H1 (cell line): Measurements from ENCODE around the gene PLBD1. TPM values are rescaled to one million over a fixed set of nuclear protein-coding genes. Genes with fewer than 3 reads are reported as not detected.

Experiments used
- CTCF ChIA-PET: fragments of 300-600 bp; sonication (Branson Sonifier 250); formaldehyde crosslinking; loops from one replicate; lab custom pipeline; 2021; ENCODE audit not compliant: partially characterized antibody; lab: Charles Lee
- POLR2A ChIA-PET: fragments of 300-600 bp; sonication (Branson Sonifier 250); formaldehyde crosslinking; loops from one replicate; lab custom pipeline; 2021; ENCODE audit warnings: inconsistent platforms; ENCODE audit not compliant: partially characterized antibody; lab: Charles Lee
- DNase-seq, 2 experiments: peaks; one replicate each; pipeline versions ENCODE4 v3.0.0 to v3.0.0-alpha.2; 2010 to 2022; ENCODE audit warnings: low spot score in 2 of 2, low read depth in 1 of 2, mixed read lengths in 1 of 2
- FAIRE-seq: peaks from 2 replicates; lab custom pipeline; 2011; peaks lifted over from hg19 to GRCh38; lab: Jason Lieb, UNC
- H2AFZ ChIP-seq: 2 replicates; pipeline ENCODE4 v1.8.1; 2012; ENCODE audit warnings: low read length, inconsistent platforms
- H2AK5ac ChIP-seq: 2 replicates; pipeline ENCODE4 v1.6.1; 2013; ENCODE audit warnings: low read depth, low read length
- H2BK120ac ChIP-seq: replicated peaks from 2 replicates; pipeline ENCODE3; 2013; ENCODE audit warnings: low read depth, low read length, inconsistent platforms
- H2BK12ac ChIP-seq: 2 replicates; pipeline ENCODE4 v1.6.1; 2013; ENCODE audit warnings: low read depth, low read length
- H2BK15ac ChIP-seq: 2 replicates; pipeline ENCODE4 v1.6.1; 2013; ENCODE audit warnings: low read length
- H2BK20ac ChIP-seq: 2 replicates; pipeline ENCODE4 v1.6.1; 2013; ENCODE audit warnings: low read length
- H2BK5ac ChIP-seq: 2 replicates; pipeline ENCODE4 v1.6.1; 2013; ENCODE audit warnings: low read depth, low read length
- H3K14ac ChIP-seq: 2 replicates; pipeline ENCODE4 v1.6.1; 2013; ENCODE audit warnings: inconsistent platforms; ENCODE audit not compliant: insufficient read length
- H3K18ac ChIP-seq: 2 replicates; pipeline ENCODE4 v1.6.1; 2013; ENCODE audit warnings: low read length; ENCODE audit errors: extremely low read depth
- H3K23ac ChIP-seq: 2 replicates; pipeline ENCODE4 v1.6.1; 2013; ENCODE audit warnings: inconsistent platforms; ENCODE audit not compliant: insufficient read length
- H3K23me2 ChIP-seq: 2 replicates; pipeline ENCODE4 v1.6.1; 2013; ENCODE audit warnings: low read depth, low read length
- H3K27ac ChIP-seq: 2 replicates; pipeline ENCODE4 v1.6.1; 2011; ENCODE audit warnings: low read depth, low read length, inconsistent platforms
- H3K27me3 ChIP-seq, 4 experiments: replicated peaks in 1 of 4; 1 replicate in 1 of 4; 2 replicates in 3 of 4; pipeline versions ENCODE4 v1.6.1 to v1.8.1; 2011 to 2013; ENCODE audit warnings: low read length in 3 of 4, mild to moderate bottlenecking in 3 of 4, inconsistent platforms in 2 of 4, mixed read lengths in 2 of 4, moderate library complexity in 1 of 4; ENCODE audit not compliant: control insufficient read depth in 3 of 4, insufficient read depth in 3 of 4; ENCODE audit errors: extremely low read depth in 1 of 4
- H3K36me3 ChIP-seq, 4 experiments: 2 replicates each; pipeline versions ENCODE4 v1.6.1 to v1.8.1; 2011 to 2013; ENCODE audit warnings: mild to moderate bottlenecking in 4 of 4, low read length in 3 of 4, moderate library complexity in 2 of 4, control low read depth in 1 of 4, inconsistent platforms in 1 of 4; ENCODE audit not compliant: insufficient read depth in 4 of 4, control insufficient read depth in 2 of 4
- H3K4ac ChIP-seq: replicated peaks from 2 replicates; pipeline ENCODE3; 2013; ENCODE audit warnings: low read length, low read depth, mixed read lengths, inconsistent platforms; ENCODE audit not compliant: insufficient read length
- H3K4me1 ChIP-seq, 4 experiments: replicated peaks in 1 of 4; 1 replicate in 1 of 4; 2 replicates in 3 of 4; pipeline versions ENCODE4 v1.6.1 to v1.8.1; 2011 to 2013; ENCODE audit warnings: low read length in 3 of 4, inconsistent platforms in 2 of 4, mixed read lengths in 1 of 4; ENCODE audit not compliant: insufficient read depth in 4 of 4, control insufficient read depth in 3 of 4
- H3K4me2 ChIP-seq, 2 experiments: 2 replicates each; pipeline versions ENCODE4 v1.6.1 to v1.8.1; 2011 to 2013; ENCODE audit warnings: low read depth in 2 of 2, low read length in 2 of 2, control low read depth in 1 of 2, inconsistent platforms in 1 of 2, mild to moderate bottlenecking in 1 of 2; ENCODE audit not compliant: insufficient read depth in 1 of 2
- H3K4me3 ChIP-seq, 4 experiments: fragments of 200-600, 300-600 bp in 1 of 4; sonication (generic), shearing (Covaris generic), sonication (Bioruptor Twin) in 1 of 4; 2 replicates each; pipeline versions ENCODE4 v1.5.1 to v1.8.1; 2011 to 2016; ENCODE audit warnings: low read length in 4 of 4, low read depth in 3 of 4, control low read depth in 2 of 4, inconsistent platforms in 2 of 4, mild to moderate bottlenecking in 2 of 4, mixed read lengths in 1 of 4, moderate library complexity in 1 of 4; ENCODE audit not compliant: insufficient read depth in 2 of 4; ENCODE audit errors: extremely low read depth in 1 of 4
- H3K56ac ChIP-seq: replicated peaks from 2 replicates; pipeline ENCODE3; 2013; ENCODE audit warnings: low read depth, mild to moderate bottlenecking, mixed read lengths, low read length, inconsistent platforms; ENCODE audit not compliant: insufficient read length
- H3K79me1 ChIP-seq: 2 replicates; pipeline ENCODE4 v1.6.1; 2013; ENCODE audit warnings: low read depth, low read length, control low read depth
- H3K79me2 ChIP-seq, 2 experiments: 2 replicates each; pipeline versions ENCODE4 v1.6.1 to v1.8.1; 2012 to 2013; ENCODE audit warnings: low read length in 2 of 2, mild to moderate bottlenecking in 2 of 2, inconsistent platforms in 1 of 2; ENCODE audit not compliant: insufficient read depth in 2 of 2, control insufficient read depth in 1 of 2
- H3K9ac ChIP-seq, 4 experiments: replicated peaks in 1 of 4; 1 replicate in 1 of 4; 2 replicates in 3 of 4; pipeline versions ENCODE4 v1.6.1 to v1.8.1; 2011 to 2013; ENCODE audit warnings: low read depth in 3 of 4, low read length in 3 of 4, control low read depth in 2 of 4, mild to moderate bottlenecking in 2 of 4, moderate library complexity in 2 of 4, inconsistent platforms in 1 of 4; ENCODE audit errors: extremely low read depth in 1 of 4
- H3K9me3 ChIP-seq, 2 experiments: 2 replicates each; pipeline versions ENCODE4 v1.6.1 to v1.8.1; 2012 to 2013; ENCODE audit warnings: mild to moderate bottlenecking in 2 of 2, moderate library complexity in 2 of 2, control low read depth in 1 of 2, inconsistent platforms in 1 of 2, low read depth in 1 of 2, low read length in 1 of 2, mixed read lengths in 1 of 2; ENCODE audit not compliant: insufficient read depth in 2 of 2
- H4K20me1 ChIP-seq, 2 experiments: replicated peaks in 1 of 2; 2 replicates each; pipeline versions ENCODE3 to v1.8.1; 2011 to 2013; ENCODE audit warnings: inconsistent platforms in 2 of 2, low read length in 2 of 2, mild to moderate bottlenecking in 1 of 2; ENCODE audit not compliant: insufficient read depth in 2 of 2, control insufficient read depth in 1 of 2
- H4K5ac ChIP-seq: 2 replicates; pipeline ENCODE4 v1.6.1; 2013; ENCODE audit warnings: low read length, low read depth, mixed read lengths, inconsistent platforms; ENCODE audit not compliant: insufficient read length
- H4K8ac ChIP-seq: 2 replicates; pipeline ENCODE4 v1.8.0; 2013; ENCODE audit warnings: mild to moderate bottlenecking, moderate library complexity, low read length, inconsistent platforms; ENCODE audit not compliant: insufficient read depth; ENCODE audit errors: extremely low read depth
- H4K91ac ChIP-seq: replicated peaks from 2 replicates; pipeline ENCODE3; 2013; ENCODE audit warnings: low read length, mixed read lengths, inconsistent platforms; ENCODE audit not compliant: insufficient read length
- BRCA1 ChIP-seq: IDR thresholded peaks from 2 replicates; pipeline ENCODE4 v1.6.1; 2012; ENCODE audit warnings: low read depth, low read length, improper control_type of control experiment
- CBX8 ChIP-seq: fragments of 300-800, 300-1000 bp; sonication (generic); IDR thresholded peaks from 2 replicates; pipeline ENCODE4 v1.7.1; 2016; ENCODE audit warnings: low read depth, low read length, borderline replicate concordance
- JUN ChIP-seq: IDR thresholded peaks from 2 replicates; pipeline ENCODE4 v1.6.1; 2011; ENCODE audit warnings: low read depth, mild to moderate bottlenecking, improper control_type of control experiment, low read length
- KDM1A ChIP-seq: fragments of 200-600, 300-600 bp; sonication (generic); IDR thresholded peaks from 2 replicates; pipeline ENCODE4 v1.7.1; 2016; ENCODE audit warnings: mild to moderate bottlenecking, low read length, borderline replicate concordance
- SP1 ChIP-seq: IDR thresholded peaks from 2 replicates; pipeline ENCODE4 v1.6.1; 2011; ENCODE audit warnings: low read depth, low read length
- SP2 ChIP-seq: IDR thresholded peaks from 2 replicates; pipeline ENCODE4 v1.6.1; 2012; ENCODE audit warnings: mild to moderate bottlenecking, low read length, inconsistent platforms
- TBP ChIP-seq: IDR thresholded peaks from 2 replicates; pipeline ENCODE4 v1.6.1; 2011; ENCODE audit warnings: low read depth, low read length, improper control_type of control experiment
- WGBS, 2 experiments: shearing (Covaris generic) in 1 of 2; methylation state at CpG; one replicate each; pipeline versions ENCODE4 v1.1.6 to v1.1.7; 2013 to 2015; ENCODE audit warnings: low lambda C conversion rate in 2 of 2, mixed read lengths in 2 of 2, inconsistent platforms in 1 of 2, low coverage in 1 of 2, missing lambda C conversion rate in 1 of 2; ENCODE audit not compliant: insufficient replicate concordance in 2 of 2, insufficient coverage in 1 of 2, insufficient read length in 1 of 2; ENCODE audit errors: extremely low coverage in 1 of 2, missing lambda C conversion rate in 1 of 2; 5-methylcytosine and 5-hydroxymethylcytosine counted together
- polyA plus RNA-seq, 7 experiments: library from polyadenylated mRNA; depleted of rRNA in 3 of 7; stranded (reverse) in 5 of 7; unstranded in 2 of 7; fragments of >200 nt in 5 of 7; fragments of 200-250 nt in 2 of 7; gene quantifications; 1 replicate in 5 of 7; 2 replicates in 1 of 7; 4 replicates in 1 of 7; pipeline versions ENCODE4 v1.2.1 to v1.2.3, GENCODE V29; 2011 to 2013; ENCODE audit warnings: missing spikeins in 2 of 7, mixed read lengths in 2 of 7
- total RNA-seq: library from RNA; stranded (reverse); fragmentation: NEBNext Ultra II Directional; extraction: Animal tissue kit (Norgen Biotek cat#: 25700); gene quantifications from 2 replicates; pipeline ENCODE4 v1.2.1, GENCODE V29; 2021

Gene PLBD1
- total and polyA plus RNA-seq, 2 of the 8 experiments (the other 6 are each of a cell fraction or from before 2014, with no cell fraction given): 6.3 to 12.3 TPM

- no peak overlapping the region for H2BK15ac ChIP-seq
- H3K14ac ChIP-seq: no peak overlapping the region
- no peak for DNase-seq
- no peaks in the 10 kb centered on the region for H3K36me3 ChIP-seq
- H3K4me2 ChIP-seq: 0 out of 4 replicates have a peak overlapping the region, but pooled peaks of 1 of the 2 experiments have one; percentile 3
- no peak overlapping the region for H4K5ac ChIP-seq
- H2BK5ac ChIP-seq: no peak overlapping the region
- no peak overlapping the region for H4K8ac ChIP-seq
- H3K27me3 ChIP-seq: no peaks in the 10 kb centered on the region
- POLR2A ChIA-PET: interaction anchor here (0.8 kb wide), 1 partner anchor 33 kb away, joined by 5 read pairs; no protein-coding TSS in a partner anchor
- no peaks in the 10 kb centered on the region for H3K79me2 ChIP-seq
- TF ChIP-seq KDM1A (no peak), SP2 (no peak), BRCA1 (no peak), SP1 (no peak), CBX8 (no peak), JUN (no peak), TBP (no peak)
- H3K4me3 ChIP-seq: no peak overlapping the region
- no peak overlapping the region for H2BK20ac ChIP-seq
- H2BK120ac ChIP-seq: no peak overlapping the region
- H3K23me2 ChIP-seq: no peaks in the 10 kb centered on the region
- no peak overlapping the region for H3K4ac ChIP-seq
- no peak for FAIRE-seq
- H4K91ac ChIP-seq: no peak overlapping the region
- H4K20me1 ChIP-seq: no peaks in the 10 kb centered on the region
- H3K27ac ChIP-seq: no peak overlapping the region
- no peaks in the 10 kb centered on the region for H3K79me1 ChIP-seq
- H2AFZ ChIP-seq: no peak overlapping the region
- H3K18ac ChIP-seq: no peak overlapping the region
- H3K4me1 ChIP-seq: peaks cover 0 to 2% (median 0%) of the 10 kb centered on the region in 4 experiments; a peak in 2 of 7 replicates
- H3K9me3 ChIP-seq: no peaks in the 10 kb centered on the region
- H3K23ac ChIP-seq: no peak overlapping the region
- no peak overlapping the region for H3K56ac ChIP-seq
- no peak overlapping the region for H3K9ac ChIP-seq
- CTCF ChIA-PET: interaction anchor here (0.5 to 1.3 kb wide), 5 partner anchors 18 to 1040 kb away, joined by 3 to 4 read pairs (median 3); no protein-coding TSS in a partner anchor
- no peak overlapping the region for H2BK12ac ChIP-seq
- WGBS, 2 experiments: 84% methylated on average over 9 of the region's 9 CpGs; no CpG with 5 or more reads in 1 of the 2 experiments
- no peak overlapping the region for H2AK5ac ChIP-seq
Observed at GRCh38 chr12:14554281-14555007, 13.2 kb downstream of the PLBD1 start.
